Vagina (tissue), 2 donors: ENCODE results near the gene NRP2.

Experiments
- CTCF ChIP-seq, 3 experiments: fragments of 450-650 bp in 2 of 3; fragments of 200-600 bp in 1 of 3; sonication (generic) in 1 of 3; IDR thresholded peaks; one replicate each; pipeline ENCODE4 v1.5.1; 2017 to 2019; ENCODE audit warnings: antibody characterized with exemption in 3 of 3, mild to moderate bottlenecking in 2 of 3, moderate library complexity in 2 of 3
- POLR2A ChIP-seq, 2 donors: fragments of 450-650 bp; IDR thresholded peaks; one replicate each; pipeline ENCODE4 v1.6.1; 2017; ENCODE audit warnings: antibody characterized with exemption in 2 of 2, mild to moderate bottlenecking in 2 of 2, moderate library complexity in 2 of 2
- POLR2AphosphoS5 ChIP-seq, 2 donors: sonication (generic); formaldehyde crosslinking; IDR thresholded peaks; one replicate each; pipeline ENCODE4 v1.9.0; 2017; ENCODE audit warnings: antibody characterized with exemption in 2 of 2, mild to moderate bottlenecking in 2 of 2, low read depth in 1 of 2; ENCODE audit not compliant: insufficient read depth in 1 of 2

DNA sequence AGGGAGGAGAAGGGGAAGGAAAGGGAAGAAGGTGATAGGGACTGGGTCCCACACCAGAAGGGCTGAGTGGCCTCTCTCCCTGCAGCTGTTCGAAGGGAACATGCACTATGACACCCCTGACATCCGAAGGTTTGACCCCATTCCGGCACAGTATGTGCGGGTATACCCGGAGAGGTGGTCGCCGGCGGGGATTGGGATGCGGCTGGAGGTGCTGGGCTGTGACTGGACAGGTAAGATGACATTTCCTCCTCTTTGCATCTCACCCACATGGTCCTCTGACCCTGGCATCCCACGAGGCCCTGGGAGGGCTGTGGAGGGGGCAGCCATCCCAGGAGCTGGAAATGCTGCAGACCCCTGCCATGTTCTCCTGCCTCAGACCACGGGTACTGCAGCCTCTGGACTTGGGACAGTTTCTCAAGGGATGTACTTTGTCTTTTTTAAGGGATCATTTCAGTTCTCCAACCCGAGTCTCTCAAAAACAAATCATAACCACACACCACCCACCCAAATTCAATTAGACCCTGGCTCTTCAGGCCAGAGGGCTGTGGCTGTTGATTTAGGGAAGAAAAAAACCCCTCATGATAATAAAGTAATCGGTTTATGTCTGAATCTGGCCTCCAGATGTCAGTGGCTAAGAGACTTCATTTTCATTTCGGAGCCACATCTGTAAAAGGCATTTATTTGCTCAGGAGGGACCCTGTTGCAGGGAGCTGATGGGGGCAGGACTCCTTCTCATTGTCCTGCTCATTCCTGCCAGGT, 63.5 kb downstream of the NRP2 start:
- no peak for TF ChIP-seq POLR2A (IDR thresholded peaks at IDR 0.05)
- no peak for TF ChIP-seq POLR2AphosphoS5 (IDR thresholded peaks at IDR 0.05; ENCODE audit: insufficient read depth in 1 of 2, low read depth in 1 of 2)
- no peak for TF ChIP-seq CTCF (IDR thresholded peaks at IDR 0.05)
